ENCODE measurements around the gene TRIM66.

TRIM66 gene, protein sequence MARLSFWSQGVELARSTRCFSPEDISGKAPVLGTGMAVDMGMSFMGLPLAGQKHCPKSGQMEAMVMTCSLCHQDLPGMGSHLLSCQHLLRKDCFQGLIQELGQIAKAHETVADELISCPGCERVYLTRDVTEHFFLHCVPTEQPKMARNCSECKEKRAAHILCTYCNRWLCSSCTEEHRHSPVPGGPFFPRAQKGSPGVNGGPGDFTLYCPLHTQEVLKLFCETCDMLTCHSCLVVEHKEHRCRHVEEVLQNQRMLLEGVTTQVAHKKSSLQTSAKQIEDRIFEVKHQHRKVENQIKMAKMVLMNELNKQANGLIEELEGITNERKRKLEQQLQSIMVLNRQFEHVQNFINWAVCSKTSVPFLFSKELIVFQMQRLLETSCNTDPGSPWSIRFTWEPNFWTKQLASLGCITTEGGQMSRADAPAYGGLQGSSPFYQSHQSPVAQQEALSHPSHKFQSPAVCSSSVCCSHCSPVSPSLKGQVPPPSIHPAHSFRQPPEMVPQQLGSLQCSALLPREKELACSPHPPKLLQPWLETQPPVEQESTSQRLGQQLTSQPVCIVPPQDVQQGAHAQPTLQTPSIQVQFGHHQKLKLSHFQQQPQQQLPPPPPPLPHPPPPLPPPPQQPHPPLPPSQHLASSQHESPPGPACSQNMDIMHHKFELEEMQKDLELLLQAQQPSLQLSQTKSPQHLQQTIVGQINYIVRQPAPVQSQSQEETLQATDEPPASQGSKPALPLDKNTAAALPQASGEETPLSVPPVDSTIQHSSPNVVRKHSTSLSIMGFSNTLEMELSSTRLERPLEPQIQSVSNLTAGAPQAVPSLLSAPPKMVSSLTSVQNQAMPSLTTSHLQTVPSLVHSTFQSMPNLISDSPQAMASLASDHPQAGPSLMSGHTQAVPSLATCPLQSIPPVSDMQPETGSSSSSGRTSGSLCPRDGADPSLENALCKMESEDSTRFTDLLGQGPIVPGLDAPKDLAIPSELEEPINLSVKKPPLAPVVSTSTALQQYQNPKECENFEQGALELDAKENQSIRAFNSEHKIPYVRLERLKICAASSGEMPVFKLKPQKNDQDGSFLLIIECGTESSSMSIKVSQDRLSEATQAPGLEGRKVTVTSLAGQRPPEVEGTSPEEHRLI (N-terminal part only)

DNA sequence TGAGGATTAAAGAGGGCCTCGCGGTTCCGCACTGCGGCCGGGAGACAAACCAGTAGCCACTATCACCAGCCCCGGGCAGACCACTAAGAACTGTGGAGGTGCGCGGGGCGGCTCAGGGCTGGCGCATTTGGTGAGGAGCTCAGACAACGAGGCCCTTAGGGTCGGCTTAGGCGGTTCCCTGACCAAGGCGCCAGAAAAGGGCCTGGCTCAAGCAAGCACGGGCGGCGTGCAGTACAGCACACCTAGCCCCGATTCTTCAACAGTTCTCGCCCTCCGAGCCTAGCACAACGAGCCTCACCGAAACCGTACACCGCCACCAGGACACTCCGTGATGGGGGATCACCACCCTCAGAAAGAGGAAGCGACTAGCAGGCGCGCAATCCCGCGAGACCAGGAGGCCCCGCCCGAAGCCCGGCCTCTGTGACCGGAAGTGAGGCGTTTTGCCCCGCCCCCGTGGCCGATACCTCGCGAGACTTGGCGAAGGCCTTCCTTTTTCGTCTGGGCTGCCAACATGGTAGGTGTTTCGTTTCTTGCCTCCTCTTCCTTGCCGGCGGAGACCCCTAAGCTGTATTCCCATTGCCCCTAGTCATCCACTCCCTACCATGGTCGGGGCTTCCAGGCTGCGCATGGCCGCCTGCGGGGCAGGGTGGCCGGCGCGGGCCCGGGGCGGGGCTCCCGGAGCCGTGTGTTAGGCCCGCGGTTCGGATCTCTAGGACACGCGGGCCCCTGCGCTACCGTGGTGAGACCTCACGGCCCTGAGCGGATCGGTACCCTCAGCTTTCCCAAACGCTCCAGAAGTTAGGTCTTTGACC is at the start of gene TRIM66, which contains the start of gene RPL27A:
Gene TRIM66 (minus strand): TSS at position 363 of the 812 bp plus-strand sequence. CDS start 10,391 bp downstream, outside the sequence.
Gene RPL27A (plus strand): TSS at position 490 of the 812 bp plus-strand sequence. CDS start 22 bp downstream, at position 512.
- DNase-seq (ENCODE audit: low read depth), result peak; percentile 99

- no peak for DNase-seq (ENCODE audit: low read depth)
These were observed 49.3 kb upstream of the TRIM66 start for GRCh38 chr11:8731647-8732323.

GRCh38 chr11:8730697-8731020 is 48.2 kb upstream of the TRIM66 start:
- DNase-seq (ENCODE audit: low read depth), result no peak

DNA sequence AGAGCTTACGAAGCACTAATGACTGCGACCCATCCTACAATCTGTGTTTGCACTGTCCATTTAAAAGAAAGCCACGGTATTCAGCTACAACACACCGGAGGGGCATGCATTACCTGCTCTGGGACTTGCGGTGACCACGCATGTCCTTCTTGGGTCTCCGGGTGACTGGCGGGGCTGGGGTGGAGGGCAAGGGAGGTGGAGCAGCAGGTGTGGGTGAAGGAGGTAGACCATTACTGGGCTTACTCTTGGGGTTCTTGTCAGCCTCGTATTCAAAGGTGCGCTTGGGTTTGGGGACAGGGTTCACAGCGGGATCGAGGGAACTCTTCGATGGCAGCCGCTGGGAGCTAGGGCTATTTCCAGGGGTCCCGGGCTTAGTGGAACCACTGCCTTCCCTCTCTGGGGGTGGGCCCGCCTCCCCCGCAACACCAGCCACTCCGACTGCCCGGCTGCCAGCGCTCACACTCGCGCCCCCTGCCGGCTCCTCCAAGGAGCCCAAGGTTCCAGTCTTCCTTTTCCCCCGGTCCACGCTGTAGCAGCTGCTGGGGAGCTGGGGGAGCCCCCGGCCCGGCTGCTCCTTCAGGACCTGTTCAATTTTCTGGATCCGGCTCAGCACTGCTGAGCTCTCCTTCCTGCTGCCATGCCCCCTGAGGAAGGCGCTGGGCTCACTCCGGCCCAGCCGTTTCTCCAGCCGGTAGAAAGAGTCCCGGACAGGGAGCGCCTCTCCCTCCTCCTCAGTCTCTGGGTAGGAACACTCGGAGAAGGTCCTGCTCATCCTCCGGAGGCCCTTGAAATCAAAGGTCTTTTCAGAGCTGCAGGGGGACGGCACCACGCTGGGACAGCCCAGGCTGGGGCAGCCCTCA is 47.6 kb upstream of the TRIM66 start:
- DNase-seq (ENCODE audit: low read depth), result no peak

DNA sequence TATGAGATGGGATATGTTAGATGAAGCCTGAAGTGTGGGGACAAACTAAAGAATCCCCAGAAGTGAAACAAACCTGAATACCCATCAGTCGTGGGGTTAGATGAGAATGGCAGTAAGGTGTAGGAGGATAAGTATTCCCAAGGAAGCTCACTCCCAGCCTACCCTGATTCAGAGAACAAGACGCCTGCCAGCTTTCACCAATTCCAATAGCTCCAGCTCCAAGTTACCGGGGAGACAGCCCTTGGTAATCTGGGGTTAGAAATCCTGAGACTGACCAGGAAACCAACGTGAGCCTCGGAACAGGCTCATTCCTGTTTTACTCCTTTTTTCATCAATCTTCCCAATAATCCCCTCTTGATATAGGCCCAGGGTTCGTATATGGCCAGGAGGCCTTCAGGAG is 46.6 kb upstream of the TRIM66 start:
- no peak for DNase-seq (ENCODE audit: low read depth)

DNA sequence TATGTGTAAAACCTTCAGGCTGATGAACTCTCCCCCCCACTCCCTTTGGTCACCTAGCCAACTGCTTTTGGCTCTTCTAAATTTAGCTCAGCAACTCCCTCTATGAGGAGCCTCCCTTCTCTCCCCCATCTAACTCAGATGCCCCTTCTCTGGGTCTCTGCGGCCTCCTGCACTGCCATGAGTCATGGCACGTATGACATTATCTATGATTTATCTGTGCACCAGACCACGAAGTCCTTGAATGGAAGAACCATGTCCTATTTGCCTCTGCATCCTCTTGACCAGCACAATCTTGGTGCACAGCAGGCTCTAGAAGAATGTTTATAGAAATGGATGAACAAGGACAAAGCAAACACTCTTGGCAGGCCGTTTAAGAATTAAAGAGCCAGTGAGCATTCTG is 46.1 kb upstream of the TRIM66 start:
- no peak for DNase-seq (ENCODE audit: low read depth)

DNA sequence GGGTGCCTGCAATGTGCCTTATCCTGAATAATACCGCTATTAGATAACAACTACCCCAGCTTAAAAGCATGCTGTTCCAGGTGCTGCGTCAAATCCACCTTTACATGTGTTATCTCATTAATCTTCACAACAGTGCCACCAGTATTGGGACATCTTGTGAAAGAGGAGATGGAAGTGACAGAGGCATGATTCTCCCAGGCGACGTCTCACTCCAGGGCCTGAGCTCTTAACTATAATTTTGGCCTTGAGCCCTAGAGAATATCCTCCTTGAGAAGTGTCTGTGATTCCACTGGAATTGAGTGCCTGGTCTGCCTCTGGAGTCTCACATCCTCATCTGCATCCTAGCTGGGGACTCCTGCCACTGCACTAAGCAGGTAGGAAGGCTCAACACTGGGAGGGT is 43.9 kb upstream of the TRIM66 start:
- no peak for DNase-seq (ENCODE audit: low read depth)

GRCh38 chr11:8724682-8725081 is 42.2 kb upstream of the TRIM66 start:
- no peak for DNase-seq (ENCODE audit: low read depth)

DNA sequence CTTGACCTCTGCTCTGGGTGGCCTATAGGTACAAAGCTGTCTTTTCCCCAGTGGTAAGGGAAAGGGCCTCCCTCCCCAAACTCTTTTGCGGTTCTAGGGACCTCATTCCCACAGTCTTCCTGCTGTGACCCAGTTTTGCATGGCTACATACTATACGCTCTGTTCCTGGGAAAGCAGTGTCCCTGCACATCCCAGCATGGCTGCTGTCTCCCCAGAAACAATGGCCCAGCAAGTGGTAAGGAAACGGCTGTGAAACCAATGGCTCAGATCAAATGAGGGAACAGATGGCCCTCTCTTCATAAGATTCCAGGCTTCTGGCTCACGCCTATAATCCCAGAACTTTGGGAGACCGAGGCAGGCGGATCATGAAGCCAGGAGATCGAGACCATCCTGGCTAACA is 41.2 kb upstream of the TRIM66 start:
- no peak for DNase-seq (ENCODE audit: low read depth)

GRCh38 chr11:8722809-8723208 is 40.3 kb upstream of the TRIM66 start:
- no peak for DNase-seq (ENCODE audit: low read depth)

DNA sequence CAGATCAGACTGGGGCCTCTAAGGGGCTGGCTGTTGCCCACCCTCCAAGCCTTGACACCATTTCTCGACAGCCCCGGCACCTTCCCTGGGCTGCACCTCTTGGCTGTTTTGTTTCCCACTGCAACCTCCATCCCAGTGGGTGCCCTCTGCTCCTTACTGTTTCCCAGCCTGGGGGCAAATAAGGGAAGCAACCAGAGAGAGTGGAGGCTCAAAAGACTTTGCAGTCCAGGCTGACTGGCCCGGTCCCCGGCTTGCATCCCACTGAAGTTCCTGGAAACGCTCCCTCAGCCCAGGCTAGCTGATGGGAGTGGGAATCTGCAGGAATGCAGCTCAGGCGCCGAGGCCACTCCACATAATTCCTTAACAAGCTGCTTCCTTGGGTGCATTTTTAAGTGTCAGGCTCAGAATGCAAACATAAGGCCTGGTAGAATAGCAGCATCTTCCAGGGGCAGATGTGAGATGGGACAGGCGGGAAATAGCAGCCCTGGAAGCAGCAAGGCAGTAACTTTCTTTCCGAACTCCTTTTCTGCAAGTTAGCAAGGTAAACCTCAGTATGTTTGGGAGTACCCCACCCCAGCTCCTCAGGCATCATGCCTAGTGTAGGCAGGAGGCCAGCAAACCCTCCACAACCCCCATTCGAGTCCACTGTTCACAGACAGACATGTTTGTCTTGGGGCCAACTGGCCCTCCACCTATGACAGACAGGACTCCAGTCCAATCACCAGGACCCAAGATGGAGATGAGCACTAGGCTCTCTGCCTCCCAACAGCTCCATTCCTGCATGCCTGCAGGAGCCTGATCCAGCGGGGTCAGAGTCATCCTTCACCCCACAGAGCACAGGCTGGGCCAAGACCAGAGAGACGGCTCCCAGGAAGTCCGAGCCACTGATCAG is 39.4 kb upstream of the TRIM66 start:
- DNase-seq (ENCODE audit: low read depth), result no peak

- no peak for DNase-seq (ENCODE audit: low read depth)
These were observed 38.6 kb upstream of the TRIM66 start for GRCh38 chr11:8720868-8721608.

GRCh38 chr11:8720352-8720751 is 37.9 kb upstream of the TRIM66 start:
- DNase-seq (ENCODE audit: low read depth), result no peak

GRCh38 chr11:8719721-8720120 is 37.3 kb upstream of the TRIM66 start:
- DNase-seq (ENCODE audit: low read depth), result no peak

- DNase-seq (ENCODE audit: low read depth), result no peak
These were observed 36.8 kb upstream of the TRIM66 start for GRCh38 chr11:8719211-8719649.

- no peak for DNase-seq (ENCODE audit: low read depth)
These were observed 35.6 kb upstream of the TRIM66 start for GRCh38 chr11:8717876-8718753.

DNA sequence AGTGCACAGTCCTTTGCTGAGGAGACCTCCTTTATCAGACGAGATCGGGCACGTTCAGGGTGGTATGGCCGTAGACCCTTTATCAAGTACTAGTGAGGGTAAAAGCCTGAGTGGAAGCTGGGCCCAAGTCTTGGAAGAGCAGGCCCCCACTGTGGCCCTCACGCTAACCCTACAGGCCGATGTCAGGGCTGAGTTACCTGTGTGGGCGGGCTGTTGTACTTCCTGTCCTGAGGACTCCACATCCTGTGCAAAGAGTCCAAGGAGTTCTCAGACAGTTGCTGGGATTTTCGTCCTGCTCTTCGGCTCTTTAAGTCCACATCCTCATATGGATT is 35.0 kb upstream of the TRIM66 start:
- no peak for DNase-seq (ENCODE audit: low read depth)
